Measurements from ENCODE around the gene ID3.

GRCh38 chr1:23599125-23599524 lies 39.8 kb upstream of the ID3 start:
- TF ChIP-seq CTCF (IDR thresholded peaks at IDR 0.05; ENCODE audit: insufficient read depth, low read length) (no peak), REST (IDR thresholded peaks at IDR 0.05; ENCODE audit: insufficient replicate concordance, low read depth) (no peak), POLR2AphosphoS5 (IDR thresholded peaks at IDR 0.05; ENCODE audit: low read depth) (no peak), GABPA (IDR thresholded peaks at IDR 0.05; ENCODE audit: low read depth) (no peak)
